Activated CD4-positive, alpha-beta T cell treated with anti-CD3 and anti-CD28 coated beads, Interleukin-2, amount 50 U/mL, for 24 hours (primary cell): ENCODE data around the gene PGAP1.

Experiments
- DNase-seq, 2 donors: peaks; one replicate each; pipeline ENCODE4 v3.0.0-alpha.2; 2020; ENCODE audit warnings: low read depth in 1 of 2, low spot score in 1 of 2

PGAP1 gene

DNA sequence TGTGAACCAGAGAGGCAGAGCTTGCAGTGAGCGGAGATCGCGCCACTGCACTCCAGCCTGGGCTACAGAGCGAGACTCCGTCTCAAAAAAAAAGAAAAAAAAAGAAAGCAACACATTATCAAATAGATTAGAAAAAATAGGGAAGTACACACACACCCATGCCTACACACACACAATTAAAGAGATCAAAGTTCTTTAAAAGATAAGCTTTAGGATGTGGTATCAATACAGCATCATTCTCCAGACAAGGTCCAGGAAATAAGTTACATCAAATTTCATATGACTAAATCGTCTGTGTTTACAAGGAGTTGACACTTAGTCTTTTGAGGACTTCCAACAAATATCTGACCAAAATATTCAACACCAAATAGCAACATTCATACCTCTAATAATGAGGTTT is 25.7 kb downstream of the PGAP1 start:
- no peak for DNase-seq

DNA sequence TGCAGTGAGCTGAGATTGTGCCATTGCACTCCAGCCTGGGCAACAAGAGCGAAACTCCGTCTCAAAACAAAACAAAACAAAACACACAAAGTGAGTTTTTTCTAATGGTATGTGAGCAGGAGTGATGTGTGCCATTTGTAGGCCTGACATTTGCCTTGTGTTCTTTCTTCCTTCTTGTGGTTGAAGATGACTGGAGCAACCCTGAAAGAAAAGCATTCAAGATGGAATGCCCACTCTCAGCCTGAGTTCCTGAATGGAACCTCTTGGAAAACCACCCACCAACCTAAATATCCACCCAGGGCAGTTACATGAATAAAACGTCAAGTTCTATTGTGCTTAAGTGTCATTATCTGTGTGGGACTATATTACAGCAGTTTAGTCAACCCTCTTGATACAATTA is 26.5 kb downstream of the PGAP1 start:
- no peak for DNase-seq

DNA sequence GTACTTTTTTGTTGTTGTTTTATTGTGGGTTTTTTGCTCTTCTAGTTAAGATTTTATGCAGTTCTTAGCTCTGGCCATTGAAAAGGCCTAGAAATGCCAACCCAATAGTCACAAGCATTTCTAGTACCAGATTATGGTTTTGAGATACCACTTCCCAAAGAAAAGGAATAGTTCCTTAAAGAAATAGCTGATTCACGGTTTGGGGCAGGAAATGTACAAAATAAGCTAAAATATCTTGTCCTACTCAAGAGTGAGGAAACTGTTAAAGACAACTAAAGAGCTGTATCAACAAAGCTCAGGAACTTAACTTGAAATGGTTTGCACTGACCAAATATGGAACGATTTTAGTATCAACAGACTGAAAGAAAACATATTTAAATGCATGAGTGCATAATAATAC is 35.4 kb downstream of the PGAP1 start:
- no peak for DNase-seq

DNA sequence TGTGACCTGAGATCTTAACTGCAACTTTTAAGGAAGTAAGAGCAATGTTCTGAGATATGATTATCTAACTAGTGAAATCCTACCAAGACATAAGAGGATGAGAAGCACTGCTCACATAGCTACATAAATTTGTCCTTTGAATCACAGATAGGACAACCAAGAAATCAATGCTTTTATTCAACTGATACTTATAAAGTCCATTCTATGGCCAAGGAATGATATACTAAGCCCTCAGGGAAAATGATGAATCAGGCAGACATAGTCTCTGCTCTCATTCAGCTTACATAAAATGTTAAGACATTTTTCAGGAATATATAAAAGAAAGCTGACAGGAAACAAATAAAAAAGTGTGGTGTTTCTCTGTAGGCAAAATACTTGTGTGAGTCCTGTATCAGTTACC is 39.1 kb downstream of the PGAP1 start:
- DNase-seq = no peak

DNA sequence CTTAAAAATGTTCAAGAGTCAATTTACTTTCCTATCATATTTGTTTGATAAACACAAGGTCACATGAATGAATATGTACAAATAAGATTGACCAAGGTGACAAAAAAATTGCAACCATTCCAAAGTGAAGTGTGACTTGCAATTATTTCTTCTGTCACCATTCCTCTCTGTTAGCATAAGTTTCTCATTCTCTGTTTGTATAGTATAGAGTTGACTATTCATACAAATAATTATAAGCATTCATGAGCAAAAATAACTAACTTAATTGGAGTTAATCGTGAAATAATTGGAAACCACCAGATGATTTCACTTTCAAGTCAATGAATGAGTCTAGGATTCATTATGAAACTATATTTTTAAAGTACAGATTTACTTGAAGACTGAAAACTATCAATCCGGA is 42.1 kb downstream of the PGAP1 start:
- DNase-seq = no peak

DNA sequence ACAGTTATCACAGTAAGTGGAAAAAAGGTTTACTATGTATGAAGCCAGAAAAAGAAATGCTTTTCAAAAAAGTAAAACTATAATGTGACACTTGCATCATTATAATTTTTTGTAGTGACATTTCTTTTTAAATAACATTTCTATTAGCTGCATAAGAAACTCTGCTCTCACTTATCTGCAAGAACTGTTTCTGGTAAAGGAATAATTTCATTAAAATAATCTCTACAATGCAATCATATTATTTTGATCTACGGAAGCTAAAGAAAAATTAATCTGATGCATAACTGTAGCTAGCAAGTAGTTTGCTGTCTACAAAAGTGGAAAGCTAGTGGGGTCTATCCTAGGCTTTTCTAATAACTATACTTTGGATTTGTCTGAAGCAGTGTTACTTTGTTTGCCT is 50.1 kb downstream of the PGAP1 start:
- no peak for DNase-seq

DNA sequence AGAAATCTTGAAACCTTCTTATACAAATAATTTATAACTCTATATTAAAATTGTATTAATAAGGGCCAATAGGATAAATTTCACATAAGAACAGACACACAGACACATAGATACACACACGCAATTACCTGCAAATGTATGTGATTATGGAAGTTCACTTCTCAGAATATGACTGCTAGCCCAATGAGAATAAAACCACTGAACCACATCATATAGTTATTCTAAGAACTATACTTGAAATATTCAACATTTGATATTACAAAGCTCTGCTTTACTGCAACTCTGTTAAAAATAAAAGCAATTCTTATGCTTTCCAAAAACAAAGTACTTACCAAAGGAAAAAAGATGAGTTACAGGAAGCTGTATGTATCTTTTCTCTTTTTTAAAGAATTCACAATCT is 51.1 kb downstream of the PGAP1 start:
- no peak for DNase-seq

DNA sequence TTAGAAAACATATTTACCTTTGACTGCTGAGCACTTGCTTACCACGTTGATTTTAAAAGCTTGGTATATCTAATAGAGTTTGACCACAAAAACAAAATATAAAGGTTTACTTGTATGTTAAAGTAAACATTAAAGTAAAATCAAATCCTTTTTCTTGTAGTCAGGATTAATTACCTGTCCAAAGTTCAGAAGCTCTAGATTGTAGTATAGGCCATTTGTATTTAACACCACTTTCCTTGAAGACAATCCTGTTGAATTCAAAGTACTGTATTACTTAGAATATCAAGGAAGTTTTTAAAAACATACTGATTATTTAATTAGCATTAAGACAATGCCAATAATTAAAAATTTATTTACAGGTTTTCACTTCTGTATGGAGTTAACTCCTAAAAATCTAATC is 53.0 kb downstream of the PGAP1 start:
- no peak for DNase-seq

DNA sequence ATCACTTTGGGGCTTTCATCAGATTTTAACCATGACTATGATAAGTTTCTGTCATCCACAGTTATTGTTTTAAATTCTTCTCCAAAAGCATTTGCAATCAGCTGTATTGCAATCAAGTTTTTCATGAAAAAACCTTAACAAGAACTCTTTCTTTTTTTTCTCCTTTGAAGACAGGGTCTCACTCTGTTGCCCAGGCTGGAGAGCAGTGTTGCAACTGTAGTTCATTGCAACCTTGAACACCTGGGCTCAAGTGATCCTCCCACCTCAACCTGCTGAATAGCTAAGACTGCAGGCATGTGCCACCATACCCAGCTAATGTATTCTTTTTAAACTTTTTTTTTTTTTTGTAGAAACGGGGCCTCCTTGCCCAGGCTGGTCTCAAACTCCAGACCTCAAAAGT is 71.9 kb downstream of the PGAP1 start:
- no peak for DNase-seq

DNA sequence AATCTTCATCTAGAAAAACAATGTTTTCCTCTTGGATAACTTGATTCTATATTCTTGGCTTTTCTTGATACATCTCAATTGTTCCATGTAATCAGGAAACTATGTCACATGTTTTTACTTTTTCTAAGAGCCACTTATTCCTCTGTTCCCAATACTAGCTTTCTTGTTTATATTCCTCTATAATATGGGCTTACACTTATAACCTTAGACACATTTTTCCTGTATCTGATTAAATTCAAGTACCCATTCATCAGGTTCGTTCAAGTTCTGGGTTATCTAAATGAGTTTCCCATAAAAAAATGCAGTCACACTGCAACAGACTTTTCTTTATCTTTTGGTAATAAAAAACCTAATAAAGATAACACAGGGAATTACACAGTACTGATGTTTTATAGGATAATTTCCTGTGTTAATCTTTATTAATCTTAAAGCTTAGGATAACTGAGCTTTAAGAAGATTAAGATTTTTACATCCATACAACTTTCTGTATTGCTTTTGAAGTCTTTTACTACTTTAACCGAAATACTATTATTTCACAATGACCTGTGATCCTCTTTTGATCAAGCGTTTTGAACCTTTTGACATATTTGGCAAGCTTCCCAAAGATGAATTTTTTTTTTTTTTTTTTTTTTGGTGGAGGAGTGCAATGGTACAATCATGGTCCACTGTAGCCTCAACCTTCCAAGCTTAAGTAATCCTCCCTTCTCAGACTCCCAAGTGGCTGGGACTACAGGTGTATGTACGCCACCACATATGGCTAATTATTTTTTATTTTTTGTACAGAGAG is 73.0 kb downstream of the PGAP1 start:
- no peak for DNase-seq

DNA sequence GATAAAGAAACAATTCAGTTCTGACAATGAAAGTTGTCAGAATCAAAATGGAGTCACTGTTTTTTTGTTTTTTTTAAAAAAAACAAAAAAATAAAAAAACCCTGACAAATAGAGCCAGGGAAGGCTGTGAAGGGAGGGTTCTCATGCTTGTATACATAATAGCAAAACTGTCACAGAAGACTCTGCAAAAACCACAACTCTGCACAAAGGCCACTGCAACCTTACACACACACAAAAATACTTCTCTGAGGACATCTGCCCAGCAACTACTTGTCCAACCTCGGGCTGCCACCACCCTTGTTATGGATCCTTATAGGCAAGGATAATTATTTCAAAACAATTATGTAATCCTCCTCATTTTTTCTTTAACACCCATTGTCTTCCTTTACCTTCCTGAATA is 75.4 kb downstream of the PGAP1 start:
- DNase-seq = no peak

DNA sequence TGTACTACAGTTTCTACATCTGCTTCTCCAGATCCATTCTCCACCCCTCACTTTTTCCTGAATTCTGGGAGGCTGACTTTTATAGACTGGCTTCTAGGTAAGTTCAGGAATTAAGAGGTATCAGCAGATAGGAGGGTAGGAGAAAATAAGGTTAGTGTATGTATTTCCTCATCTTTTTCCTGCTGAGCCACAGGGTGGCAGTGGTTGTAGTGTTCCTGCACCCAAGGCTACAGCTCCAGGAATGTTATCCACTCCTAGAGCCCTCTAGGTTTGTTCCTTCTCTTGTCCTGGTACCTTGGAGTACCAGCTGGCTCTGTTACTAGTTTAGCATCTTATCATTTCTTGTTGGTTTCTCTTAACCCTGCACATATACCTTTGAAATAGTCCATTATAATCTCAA is 76.6 kb downstream of the PGAP1 start:
- DNase-seq = no peak

DNA sequence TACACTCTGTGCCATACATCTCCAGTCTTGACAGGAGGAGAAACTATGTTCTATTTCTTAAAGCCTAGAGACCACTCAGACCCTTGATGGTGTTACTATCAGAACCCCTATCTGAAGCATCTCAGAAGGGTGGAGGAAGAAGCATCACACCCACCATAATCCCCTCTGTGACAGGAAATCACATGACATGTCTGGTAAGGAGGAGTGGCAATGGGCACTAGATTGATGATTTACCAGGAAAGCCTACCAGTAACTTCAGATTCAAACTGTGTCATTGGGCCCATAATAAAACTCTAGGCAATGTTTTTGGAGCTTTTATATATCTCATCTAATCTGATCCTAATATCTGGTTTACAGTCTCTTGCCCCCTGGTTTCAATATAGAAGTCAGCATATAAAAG is 80.2 kb downstream of the PGAP1 start:
- no peak for DNase-seq

DNA sequence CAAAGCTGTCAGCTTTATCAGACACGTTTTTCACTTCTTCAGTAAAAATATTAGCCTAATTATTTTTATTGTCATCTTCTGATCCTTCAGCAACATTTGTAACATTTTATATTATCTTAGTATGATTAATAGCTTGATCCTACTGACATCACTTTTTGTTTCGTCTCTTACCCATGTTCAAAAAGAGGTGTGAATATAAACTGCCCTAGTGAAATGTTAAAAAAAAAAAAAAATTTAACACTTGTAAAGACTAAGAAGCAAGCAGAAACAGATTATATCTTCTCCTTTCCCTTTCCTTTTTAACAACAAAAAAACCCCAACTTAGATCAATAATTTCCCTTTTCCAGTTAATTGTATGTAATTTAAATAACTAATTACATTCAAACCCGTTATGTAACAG is 81.1 kb downstream of the PGAP1 start:
- DNase-seq = no peak

DNA sequence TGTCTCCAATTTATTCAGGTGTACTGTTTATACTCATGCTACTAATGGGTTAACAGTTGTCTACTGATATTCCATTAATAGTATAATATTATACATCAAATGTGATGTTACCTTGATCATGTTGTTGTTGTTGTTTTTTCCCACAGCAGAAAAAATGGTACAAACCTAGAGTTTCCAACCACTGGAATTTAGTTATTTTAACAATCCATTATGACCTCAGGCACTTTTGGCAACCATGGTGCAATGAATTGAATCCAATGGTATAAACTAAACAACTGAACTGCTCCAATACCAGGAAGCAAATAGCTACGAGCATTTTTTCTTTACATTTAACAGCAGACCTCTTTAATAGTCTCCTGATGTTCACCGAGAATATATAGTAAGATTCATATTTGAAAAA is 86.3 kb downstream of the PGAP1 start:
- no peak for DNase-seq

DNA sequence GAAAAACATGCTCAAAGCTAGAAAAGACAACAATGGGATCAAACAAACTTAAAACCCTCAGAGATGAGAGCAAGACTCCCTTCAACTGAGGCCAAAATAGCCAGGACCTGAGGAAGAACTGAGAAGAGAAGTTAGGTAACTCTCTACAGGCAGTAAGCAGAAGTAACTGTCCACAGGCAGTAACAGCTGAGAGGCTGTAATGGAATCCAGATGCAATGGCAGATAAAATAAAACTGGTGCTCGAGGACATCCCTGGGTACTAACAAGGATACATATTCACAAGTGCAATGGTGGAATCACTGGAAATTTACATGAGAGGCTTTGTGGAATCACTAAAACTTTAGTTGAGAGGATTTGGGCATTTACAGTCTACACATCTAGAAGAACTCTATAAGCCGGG is 86.9 kb downstream of the PGAP1 start:
- no peak for DNase-seq

DNA sequence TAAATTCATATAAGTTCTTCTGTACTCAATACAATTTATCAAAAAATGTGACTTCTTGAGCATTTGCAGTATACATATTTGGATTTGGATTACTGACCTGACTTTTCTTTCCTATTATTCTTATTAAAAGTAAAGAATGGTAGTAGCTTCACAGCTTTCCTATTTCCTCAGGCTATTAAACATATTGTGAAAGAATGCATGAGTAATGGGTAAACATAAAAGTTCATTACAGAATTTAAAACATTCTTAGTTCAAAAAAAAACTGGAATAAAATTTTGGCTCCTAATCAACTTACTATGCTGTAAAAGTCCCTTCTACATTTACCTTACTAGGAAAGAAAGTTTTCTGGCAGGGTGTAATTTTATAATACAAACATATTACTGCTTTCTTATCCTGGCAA is 90.1 kb downstream of the PGAP1 start:
- no peak for DNase-seq

DNA sequence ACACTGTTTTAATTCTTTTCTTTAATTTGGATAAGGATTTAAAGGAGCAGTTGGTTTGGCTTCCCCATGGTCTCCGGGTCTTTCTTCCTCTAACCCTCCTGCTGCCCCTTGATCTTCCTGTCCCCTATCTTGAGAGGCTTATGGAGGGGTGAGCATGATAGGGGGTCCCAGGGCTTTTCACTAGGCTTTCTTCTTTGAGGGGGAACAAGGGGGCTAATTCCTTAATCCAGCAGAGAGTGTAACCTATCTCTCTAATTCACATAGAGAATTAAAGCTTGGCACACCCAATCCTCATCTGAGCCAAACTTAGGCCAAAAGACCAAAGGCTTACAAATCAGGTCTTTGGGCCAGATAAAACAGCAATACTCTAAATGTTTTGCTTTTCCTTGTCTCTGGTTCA is 95.8 kb downstream of the PGAP1 start:
- no peak for DNase-seq

DNA sequence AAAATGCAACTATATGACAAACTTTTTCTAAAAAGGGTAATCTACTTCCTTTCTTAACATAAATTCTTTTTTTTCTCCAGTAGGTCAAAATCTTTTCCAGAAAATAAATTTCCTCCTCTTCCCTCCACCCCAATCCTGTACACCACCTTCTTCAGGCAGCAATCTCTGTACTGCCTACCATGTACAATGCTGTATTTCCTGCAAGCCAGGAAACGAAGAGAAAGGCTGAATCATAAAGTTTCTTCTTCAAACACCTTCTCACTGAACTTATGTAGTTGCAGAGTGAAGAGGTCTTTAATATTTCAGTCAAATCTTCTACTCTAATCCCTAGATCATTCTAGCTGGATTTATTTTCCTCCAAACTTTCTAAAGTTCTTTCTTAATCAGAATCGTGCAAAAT is 99.2 kb downstream of the PGAP1 start:
- no peak for DNase-seq

DNA sequence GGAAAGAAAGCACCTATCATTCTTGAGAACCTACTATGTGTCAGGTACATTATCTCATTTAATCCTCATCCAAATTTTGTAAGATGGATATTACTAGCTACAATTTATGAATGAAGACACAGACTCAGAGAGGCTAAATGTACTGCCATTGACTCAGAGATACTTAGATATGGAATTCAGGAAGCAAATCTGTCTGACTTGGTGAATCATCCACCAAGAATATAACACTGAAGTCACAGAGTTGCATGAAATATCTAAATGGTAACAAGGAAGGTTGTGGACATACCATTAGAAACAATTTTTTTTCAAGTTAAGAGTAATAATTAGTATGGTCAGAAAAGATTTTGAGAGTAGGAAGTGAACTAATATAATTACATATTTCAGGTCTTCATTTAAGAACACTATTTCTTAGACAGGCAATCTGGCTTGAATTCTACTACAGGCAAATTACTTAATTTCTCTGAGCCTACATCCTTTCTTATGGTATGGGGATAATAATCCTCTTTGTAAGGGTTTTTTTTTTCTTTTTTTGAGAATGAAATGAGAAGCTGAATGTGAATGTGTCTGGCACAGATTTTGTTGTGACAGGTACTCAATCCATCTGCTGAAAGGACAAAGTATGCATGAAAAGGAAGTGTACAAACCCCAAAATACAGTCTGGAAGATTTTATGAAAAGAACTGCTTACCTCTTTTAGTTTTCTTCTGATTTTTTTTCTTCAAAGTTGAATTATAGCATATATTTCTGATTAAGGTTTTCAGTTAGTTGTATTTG is 102.6 kb downstream of the PGAP1 start:
- no peak for DNase-seq

DNA sequence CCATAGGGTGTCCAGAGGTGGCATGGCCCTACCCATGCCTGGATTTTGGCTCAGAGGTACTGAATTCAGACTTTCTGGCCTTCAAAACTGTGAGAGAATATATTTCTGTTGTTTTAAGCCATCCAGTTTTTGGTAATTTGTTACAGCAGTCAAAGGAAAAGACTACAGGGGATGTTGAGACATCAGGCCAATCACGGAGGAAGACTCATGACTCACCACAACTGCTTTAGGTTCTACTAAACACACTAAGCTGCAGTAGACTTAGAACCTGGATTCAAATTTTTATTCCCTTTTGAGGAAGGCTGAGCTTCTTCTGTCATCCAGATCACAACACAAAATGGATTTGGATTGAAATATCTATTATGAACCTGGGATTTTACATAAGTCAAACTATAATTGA is 105.3 kb downstream of the PGAP1 start:
- DNase-seq = no peak

DNA sequence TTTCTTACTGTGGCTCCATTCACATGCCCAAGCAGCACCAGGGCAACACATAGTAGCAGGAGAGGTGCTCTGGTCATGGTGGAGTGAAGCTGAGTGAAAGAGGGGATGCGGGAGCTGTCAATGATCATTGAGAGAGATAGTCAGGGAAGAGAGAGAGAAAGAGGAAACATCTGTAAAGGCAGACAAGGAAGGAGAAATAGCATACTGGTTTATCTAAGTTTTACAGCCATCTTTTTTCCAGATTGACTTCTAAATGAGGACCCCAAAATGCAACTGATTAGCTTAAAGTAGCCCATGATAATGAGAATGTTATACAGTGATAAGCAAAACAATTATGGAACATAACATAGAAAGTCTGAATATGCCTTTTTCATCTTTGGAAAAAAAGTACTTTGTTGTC is 117.2 kb downstream of the PGAP1 start, which contains the start of gene C2orf66:
TSS of gene C2orf66 (minus strand) at position 96 of the 400 bp plus-strand sequence. CDS start at position 77, 19 bp downstream.
- no peak for DNase-seq
